NCI-H2227 (cell line): ENCODE measurements around the gene KATNAL2.

Experiments
- DNase-seq: peaks from one replicate; lab custom pipeline; 2025; ENCODE audit not compliant: unreplicated experiment; lab: John Stamatoyannopoulos, UW

The KATNAL2 gene

DNA sequence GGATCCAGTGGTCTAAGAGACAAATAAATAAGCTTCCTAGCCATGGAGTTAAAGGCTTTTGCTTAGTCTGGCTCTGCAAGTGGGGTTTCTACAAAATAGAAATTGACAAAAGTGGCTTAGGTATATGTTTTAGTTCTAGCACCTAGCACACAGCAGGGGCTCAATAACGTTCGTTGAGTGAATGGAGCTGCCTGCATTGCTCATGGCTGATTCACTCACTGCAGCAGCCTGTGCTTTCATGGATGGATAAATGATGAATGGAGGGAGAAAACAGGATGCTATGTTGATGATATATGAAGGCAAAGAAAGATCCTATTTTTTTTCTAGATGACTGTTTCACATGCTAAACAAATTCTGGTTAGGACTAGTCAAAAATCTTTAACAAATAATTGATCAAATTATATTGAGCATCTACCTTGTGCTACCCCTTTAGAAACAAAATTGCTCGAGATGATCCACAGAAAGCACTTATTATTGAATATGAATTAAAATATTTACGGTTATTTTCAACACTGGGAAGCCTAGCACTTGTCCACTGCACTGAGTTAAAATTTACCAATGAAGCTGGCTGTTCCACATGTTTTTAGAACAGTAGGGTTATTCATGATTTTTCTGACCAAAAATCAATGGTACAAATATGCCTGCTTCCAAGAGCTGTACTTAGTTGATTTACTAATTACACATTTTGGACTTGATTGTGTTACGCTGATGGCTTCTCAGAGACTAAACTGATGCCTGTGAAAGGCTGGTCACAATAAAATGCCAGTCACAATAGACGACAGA, 193.3 kb downstream of the KATNAL2 start:
- DNase-seq: no peak

DNA sequence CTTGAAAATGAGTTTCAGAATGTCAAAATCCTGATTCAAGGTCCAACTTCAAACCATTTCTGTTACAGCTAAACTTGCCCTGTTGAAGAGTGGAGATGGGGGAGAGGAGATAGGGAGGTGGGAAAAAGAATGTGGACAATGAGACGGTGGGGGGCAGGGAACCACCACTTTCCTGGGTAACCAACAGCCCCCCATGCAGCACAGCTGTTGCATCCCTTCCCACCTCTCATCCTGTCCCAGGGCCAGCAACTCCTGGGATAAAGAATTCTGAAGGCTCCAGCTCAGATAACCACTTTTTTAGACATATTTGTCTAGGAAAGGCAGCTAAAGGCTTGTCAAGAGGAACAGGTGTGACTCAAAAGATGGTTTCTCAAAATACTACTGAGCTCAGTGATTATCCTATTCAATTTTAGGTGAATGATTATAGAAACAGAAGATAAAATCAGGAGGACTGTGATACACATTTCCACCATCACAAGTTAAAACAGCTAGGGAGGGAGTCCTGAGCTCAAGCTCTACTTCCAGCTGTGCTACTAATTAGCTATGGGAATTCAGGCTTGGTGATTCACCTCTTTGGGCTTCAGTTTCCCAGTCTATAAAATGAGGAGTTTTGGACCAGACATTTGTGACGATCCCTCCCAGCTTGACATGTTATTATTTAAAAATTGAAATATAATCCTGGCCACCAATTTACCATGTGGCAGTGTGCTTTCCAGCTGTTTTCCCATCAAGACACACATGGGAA, 196.6 kb downstream of the KATNAL2 start:
- no peak for DNase-seq

DNA sequence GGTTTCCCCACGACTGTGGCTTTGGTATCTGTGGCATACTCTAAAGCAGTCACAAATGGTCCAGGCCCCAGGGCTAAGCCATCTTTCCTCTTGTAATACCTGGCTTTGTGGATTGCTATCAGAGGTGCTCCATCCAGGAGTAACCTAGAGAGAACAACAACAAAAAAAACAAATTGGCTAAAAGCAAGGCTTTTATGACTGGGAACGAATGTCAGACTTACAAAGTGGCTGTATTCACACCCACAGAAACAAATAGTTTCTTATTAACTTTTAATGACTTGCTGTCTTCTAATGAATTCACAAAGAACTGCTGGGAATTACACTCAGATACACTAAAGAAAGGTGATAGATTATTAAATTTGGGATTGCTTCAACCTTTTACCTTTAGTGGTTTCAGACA, 197.8 kb downstream of the KATNAL2 start:
- DNase-seq: no peak

DNA sequence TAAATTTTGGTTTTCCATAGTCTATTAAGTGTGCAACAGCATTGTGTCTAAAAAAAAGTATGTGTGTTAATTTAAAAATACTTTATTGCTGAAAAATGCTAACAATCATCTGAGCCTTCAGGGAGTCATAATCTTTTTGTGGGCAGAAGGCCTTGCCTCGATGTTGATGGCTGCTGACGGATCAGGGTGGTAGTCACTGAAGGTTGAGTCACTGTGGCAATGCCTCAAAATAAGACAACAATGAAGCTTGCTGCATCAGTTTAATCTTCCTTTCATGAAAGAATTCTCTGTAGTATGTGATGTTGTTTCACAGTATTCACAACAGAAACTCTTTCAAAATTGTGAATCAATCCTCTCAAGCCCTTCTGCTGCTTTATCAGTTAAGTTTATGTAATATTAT, 201.6 kb downstream of the KATNAL2 start:
- DNase-seq: no peak

DNA sequence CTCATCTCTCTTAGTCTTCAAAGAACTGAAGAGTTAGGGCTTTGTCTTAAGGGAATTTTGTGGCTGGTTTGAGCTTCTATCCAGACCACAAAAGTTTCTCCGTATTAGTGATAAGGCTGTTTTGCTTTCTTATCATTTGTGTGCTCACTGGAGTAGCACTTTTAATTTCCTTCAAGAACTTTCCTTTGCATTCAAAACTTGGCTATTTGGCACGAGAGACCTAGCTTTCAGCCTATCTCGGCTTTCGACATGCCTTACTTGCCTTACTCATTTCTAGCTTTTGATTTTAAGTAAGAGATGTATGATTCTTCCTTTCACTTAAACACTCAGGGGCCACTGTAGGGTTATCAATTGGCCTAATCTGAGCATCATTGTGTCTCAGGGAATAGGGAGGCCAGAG, 203.0 kb downstream of the KATNAL2 start:
- DNase-seq: no peak

DNA sequence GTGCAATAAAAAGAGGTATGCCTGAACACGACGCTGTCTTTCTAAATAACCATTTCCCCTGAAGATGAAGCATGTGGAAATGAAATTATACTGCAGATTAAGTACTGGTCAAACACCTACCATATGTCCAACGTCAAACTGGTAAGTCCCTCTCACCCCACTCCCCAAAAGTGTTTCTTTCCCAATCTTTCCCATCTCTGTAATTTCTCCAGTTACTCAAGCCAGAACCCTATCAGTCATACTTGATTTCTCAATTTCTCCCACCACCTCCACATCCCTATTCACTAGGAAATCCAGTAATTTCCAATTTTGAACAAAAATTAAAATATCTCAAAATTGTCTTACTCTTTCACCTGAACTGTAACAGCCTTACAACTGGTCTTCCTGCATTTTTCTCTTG, 203.7 kb downstream of the KATNAL2 start:
- no peak for DNase-seq

DNA sequence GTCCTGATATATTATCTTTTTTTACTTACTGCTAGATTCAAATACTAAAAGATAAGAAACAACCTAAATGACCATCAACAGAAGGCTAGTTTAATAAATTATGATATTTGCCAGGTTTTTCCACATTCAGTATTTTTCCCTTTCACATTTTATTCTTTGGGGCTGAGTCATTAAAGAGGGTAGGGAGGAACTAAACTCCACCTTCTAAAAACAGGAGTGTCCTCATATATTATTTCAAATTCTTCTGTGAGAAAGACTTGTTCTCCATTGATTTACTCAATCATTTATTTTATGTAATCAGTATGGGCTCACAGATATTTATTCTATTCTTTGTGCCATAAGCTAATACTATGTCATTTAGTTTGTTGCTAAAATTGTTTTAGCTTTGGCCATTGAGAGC, 223.9 kb downstream of the KATNAL2 start:
- no peak for DNase-seq

DNA sequence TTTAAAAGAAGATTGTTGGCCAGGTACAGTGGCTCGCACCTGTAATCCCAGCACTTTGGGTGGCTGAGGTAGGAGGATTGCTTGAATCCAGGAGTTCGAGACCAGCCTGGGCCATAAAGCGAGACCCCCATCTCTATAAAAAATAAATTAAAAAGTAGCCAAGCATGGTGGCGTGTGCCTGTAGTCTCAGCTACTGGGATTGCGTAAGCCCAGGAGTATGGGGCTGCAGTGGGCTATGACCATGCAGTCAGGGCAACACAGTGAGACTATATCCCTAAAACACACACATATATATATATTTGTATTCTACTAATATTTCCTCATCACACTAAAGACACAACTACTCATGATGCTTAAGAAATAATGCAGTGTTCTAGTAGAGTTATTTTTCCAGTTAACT, 225.8 kb downstream of the KATNAL2 start:
- DNase-seq: no peak

DNA sequence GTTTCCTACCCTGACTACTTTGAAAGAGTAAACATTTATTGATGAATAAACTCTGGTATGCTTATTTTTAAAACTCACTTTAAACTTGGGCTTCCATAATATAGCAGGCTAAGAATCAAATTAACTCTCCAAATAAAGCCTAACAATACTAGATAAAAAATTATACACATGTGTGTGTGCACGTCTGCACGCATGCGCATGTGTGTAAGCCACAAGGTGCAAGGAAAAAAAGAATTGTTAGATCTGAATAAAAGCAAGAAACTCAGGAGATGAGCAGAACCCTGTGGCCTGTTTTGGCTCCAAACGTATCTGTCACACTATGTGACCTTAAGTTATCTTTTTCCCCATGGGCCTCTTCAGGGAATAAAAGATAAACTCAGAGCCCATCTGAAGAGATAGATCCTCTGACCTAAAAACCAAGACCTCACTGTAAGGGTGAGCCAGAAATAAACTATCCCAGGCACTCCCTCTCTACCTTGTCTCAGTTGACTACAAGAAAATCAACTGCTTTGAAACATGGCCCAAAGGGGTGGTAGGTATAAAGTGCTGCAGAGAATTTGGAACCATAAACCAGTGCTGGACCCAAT, 226.6 kb downstream of the KATNAL2 start:
- no peak for DNase-seq

DNA sequence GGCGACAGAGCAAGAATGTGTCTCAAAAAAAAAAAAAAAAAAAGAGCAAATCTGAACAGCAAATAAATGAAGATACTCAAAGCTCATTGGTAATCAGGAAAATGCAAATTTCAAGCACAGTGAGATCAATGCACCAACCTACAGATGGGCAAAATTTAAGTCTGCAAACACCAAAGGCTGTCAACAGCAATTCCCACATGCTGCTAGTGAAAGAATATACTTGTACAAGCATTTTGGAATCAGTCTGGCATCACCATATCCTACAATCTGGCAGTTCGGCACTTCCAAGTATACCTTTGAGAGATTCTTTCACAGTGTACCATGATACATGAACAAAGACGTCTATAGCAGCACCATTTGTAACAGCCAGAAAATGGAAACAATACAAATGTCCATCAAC, 228.8 kb downstream of the KATNAL2 start:
- DNase-seq: no peak

DNA sequence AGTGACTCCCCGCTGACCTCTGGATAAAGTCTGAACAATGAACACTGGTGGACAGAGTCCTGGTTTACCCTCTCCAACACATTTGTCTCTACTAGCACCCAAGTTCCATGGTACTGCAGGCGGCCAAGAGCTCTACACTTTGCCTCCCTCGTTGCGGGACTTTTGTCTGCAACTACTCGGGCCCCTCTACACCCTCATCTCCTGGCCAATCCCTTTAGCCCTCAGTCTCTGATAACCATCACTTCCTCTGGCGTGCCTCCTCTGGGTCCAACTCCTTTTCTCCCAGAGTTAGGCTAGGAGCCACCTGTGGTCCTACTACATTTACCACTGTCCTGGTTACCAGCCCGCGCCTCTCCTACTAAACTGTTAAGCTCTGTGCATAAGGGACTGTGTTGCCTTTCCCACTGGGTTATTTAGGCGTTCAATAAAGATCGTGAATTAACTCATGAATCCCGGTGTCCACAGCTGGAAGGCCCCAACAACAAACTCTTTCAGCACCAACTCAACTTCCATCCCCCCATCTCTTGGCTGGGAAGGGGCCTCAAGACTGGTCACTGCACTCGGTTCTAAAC, 232.1 kb downstream of the KATNAL2 start:
- DNase-seq: peak; percentile 51

DNA sequence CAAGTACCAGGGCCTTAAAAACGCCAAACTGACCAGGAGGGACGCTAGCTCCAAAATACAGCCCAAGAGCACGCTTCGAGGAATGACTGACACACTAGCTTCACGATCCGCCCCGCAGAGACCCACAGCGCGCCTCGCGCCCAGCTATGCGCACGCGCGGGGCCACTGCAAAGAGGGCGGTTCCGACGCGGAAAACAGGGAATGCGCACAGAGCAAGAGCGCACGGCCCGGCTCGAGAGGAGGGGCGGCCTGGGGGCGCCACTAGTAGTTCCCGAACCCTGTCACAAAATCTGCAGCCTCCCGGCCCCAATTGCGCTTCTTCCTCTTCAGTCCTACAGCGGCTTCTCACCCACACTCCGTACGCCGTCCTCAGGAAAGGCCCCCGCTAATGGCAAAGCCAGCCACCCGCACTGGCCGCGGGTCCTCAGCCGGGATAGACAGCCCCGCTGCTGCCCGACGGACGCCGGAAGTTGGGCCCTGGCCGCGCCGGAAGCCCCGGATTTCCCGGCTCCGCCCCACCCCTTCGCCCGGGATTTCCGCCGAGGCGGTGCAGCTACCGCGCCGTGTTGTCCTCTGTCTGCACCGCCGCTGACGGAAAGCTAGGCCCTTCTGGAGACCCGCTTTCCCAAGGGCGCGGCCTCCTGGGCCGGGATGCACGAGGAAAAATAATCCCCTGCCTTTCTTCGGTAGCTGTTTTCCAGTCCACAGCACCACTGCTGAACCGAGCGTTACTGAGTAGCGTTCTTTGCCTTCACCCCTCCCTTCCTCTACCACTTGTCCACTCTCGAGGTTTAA, 232.8 kb downstream of the KATNAL2 start, which contains the start of gene HDHD2:
Gene HDHD2, minus strand, starts transcription at position 472 of the 795 bp plus-strand sequence. CDS start 14,061 bp downstream, outside the sequence.
- DNase-seq: peak; percentile 90

DNA sequence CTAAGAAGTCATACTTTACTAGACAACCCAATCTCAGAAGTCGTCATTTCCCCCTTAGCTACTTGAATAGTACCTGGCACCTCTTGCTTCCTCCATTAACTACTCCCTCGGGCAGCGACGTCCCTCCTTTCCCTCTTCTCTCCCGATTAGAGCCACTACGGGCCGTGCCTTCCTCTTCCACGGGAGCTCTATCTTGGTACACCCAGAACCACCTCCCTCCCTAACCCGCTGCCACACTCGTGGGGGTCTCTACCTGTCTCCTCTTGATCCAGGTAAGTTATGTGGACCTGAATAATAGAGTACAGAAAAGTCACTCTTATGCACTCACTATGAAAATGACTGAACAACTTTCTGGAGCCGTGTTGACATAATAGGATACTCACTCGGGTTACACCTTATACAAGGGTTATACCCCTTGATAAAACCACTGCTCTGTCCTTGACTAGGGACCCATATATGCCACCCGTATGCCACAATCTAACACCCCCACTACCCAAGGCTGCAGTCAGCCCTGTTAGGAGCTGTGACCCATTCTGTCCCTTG, 233.5 kb downstream of the KATNAL2 start:
- peak; percentile 42 for DNase-seq

DNA sequence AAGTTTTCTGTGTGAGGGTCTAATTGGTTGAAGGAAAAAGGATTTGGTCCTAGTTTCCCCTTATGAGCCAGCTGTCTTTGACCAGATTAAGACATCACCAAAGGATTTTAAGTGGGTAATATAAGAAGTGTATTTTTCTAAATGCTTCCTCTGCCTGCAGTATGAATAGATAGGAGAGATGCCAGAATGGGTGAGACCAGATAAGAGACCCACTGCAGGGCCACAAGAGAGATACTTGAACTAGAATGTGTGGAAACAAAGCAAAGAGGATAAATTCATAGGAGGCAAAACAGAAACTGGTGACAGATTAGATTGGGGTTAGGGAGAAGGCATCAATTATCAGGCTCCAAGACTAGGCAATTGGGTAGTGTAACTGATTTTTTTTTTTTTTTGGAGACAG, 234.0 kb downstream of the KATNAL2 start:
- no peak for DNase-seq
